GM23248 (cell line): Measurements from ENCODE around the gene ST3GAL2. TPM values are rescaled to one million over a fixed set of nuclear protein-coding genes. Genes with fewer than 3 reads are reported as not detected.
"Not testable (repeated sequence)": the region's sequence is repeated elsewhere in the genome, so short reads cannot be mapped to it uniquely, and the experiment has no call there.

Experiments used
- DNase-seq: peaks from one replicate; pipeline ENCODE4 v3.0.0-alpha.2; 2015
- H2AFZ ChIP-seq: fragments of 200-600 bp; sonication (generic); 2 replicates; pipeline ENCODE4 v1.6.1; 2016; ENCODE audit warnings: antibody characterized with exemption
- H3F3A ChIP-seq: fragments of 200-600 bp; sonication (generic); 2 replicates; pipeline ENCODE4 v1.6.1; 2016; ENCODE audit warnings: mild to moderate bottlenecking, antibody characterized with exemption, mixed run types; ENCODE audit not compliant: insufficient read depth
- H3K27ac ChIP-seq: fragments of 200-600 bp; sonication (generic); 2 replicates; pipeline ENCODE4 v1.5.1; 2016; ENCODE audit warnings: mild to moderate bottlenecking
- H3K27me3 ChIP-seq: fragments of 200-600 bp; sonication (generic); replicated peaks from 2 replicates; pipeline ENCODE4 v1.6.1; 2016; ENCODE audit warnings: mild to moderate bottlenecking; ENCODE audit not compliant: insufficient read depth
- H3K36me3 ChIP-seq: fragments of 200-600 bp; sonication (generic); 2 replicates; pipeline ENCODE4 v1.6.1; 2016; ENCODE audit warnings: low read depth, mild to moderate bottlenecking
- H3K4me1 ChIP-seq: fragments of 200-600 bp; sonication (generic); 2 replicates; pipeline ENCODE4 v1.6.1; 2016; ENCODE audit warnings: mild to moderate bottlenecking; ENCODE audit not compliant: insufficient read depth
- H3K4me2 ChIP-seq: fragments of 200-600 bp; sonication (generic); one replicate; pipeline ENCODE4 v1.6.1; 2016; ENCODE audit warnings: mild to moderate bottlenecking; ENCODE audit not compliant: unreplicated experiment
- H3K4me3 ChIP-seq: fragments of 200-600 bp; sonication (generic); 2 replicates; pipeline ENCODE4 v1.5.1; 2016; ENCODE audit warnings: mild to moderate bottlenecking
- H3K79me2 ChIP-seq: fragments of 200-600 bp; sonication (generic); 2 replicates; pipeline ENCODE4 v1.6.1; 2016; ENCODE audit warnings: mild to moderate bottlenecking; ENCODE audit not compliant: insufficient read depth
- H3K9ac ChIP-seq: fragments of 200-600 bp; sonication (generic); 2 replicates; pipeline ENCODE4 v1.6.1; 2016; ENCODE audit warnings: mild to moderate bottlenecking
- H3K9me2 ChIP-seq: fragments of 200-600 bp; sonication (generic); 2 replicates; pipeline ENCODE4 v1.6.1; 2016; ENCODE audit warnings: mixed run types, mild to moderate bottlenecking, moderate library complexity; ENCODE audit not compliant: insufficient read depth
- H3K9me3 ChIP-seq: fragments of 200-600 bp; sonication (generic); one replicate; pipeline ENCODE4 v1.6.1; 2017; ENCODE audit warnings: low read depth
- H4K20me1 ChIP-seq: fragments of 200-600 bp; sonication (generic); 2 replicates; pipeline ENCODE4 v1.6.0; 2016; ENCODE audit not compliant: insufficient read depth
- EZH2 ChIP-seq: fragments of 200-600 bp; sonication (generic); IDR thresholded peaks from 2 replicates; pipeline ENCODE4 v1.6.1; 2018; ENCODE audit warnings: antibody characterized with exemption, mild to moderate bottlenecking; ENCODE audit not compliant: insufficient read depth, poor library complexity, severe bottlenecking
- EZH2phosphoT487 ChIP-seq: fragments of 200-600 bp; sonication (generic); IDR thresholded peaks from 2 replicates; pipeline ENCODE4 v1.6.1; 2018; ENCODE audit warnings: antibody characterized with exemption, moderate library complexity, mild to moderate bottlenecking, low read depth; ENCODE audit not compliant: insufficient read depth
- WGBS, 2 experiments: methylation state at CpG; one replicate each; pipeline ENCODE4 v1.1.6; 2015 to 2017; ENCODE audit warnings: low lambda C conversion rate in 2 of 2, low coverage in 1 of 2; ENCODE audit errors: missing lambda C conversion rate in 2 of 2; 5-methylcytosine and 5-hydroxymethylcytosine counted together
- in situ Hi-C: fragments of 300-500 bp; cut with MboI; formaldehyde crosslinking; loops from 2 replicates; pipeline ENCODE4 v1.15.0; 2020
- polyA plus RNA-seq: library from polyadenylated mRNA; unstranded; fragments of >200 nt; fragmentation: Nextera tagmentation; extraction: Ambion mirVana; gene quantifications from 2 replicates; pipeline ENCODE4 v1.2.1, GENCODE V29; 2016
- total RNA-seq: library from RNA; depleted of rRNA; stranded (reverse); fragments of >200 nt; shearing (Covaris generic); gene quantifications from 2 replicates; pipeline ENCODE4 v1.2.3, GENCODE V29; 2014

The ST3GAL2 gene
- total and polyA plus RNA-seq, 2 experiments from 2014 or later, result 10.8 to 32.5 TPM

- TF ChIP-seq EZH2 (no peak), EZH2phosphoT487 (no peak)
- Histone ChIP-seq H3K27ac (peak overlapping the region; percentile 54), H3F3A (0 out of 2 replicates have a peak, but pooled peaks cover 8% of the 10 kb centered on the region), H3K4me1 (peaks cover 8% of the 10 kb centered on the region), H4K20me1 (no peaks in the 10 kb centered on the region), H2AFZ (no peak overlapping the region), H3K27me3 (no peaks in the 10 kb centered on the region), H3K9me2 (no peaks in the 10 kb centered on the region), H3K36me3 (peaks cover 3% of the 10 kb centered on the region; the same call in 1 of the 2 replicates), H3K4me2 (peak overlapping the region; percentile 37), H3K4me3 (no peak overlapping the region), H3K79me2 (peaks cover 4% of the 10 kb centered on the region; the same call in 1 of the 2 replicates), H3K9me3 (no peaks in the 10 kb centered on the region), H3K9ac (no peak overlapping the region)
- WGBS, 2 experiments, result 30% methylated on average over 7 of the region's 7 CpGs
- peak; percentile 95 for DNase-seq
- in situ Hi-C loops, result loop anchor here (25.0 kb wide), 1 partner anchor 370 kb away; no protein-coding TSS in a partner anchor
Observed at GRCh38 chr16:70391881-70392481, 46.9 kb downstream of the ST3GAL2 start.

GRCh38 chr16:70391446-70391845 lies 47.5 kb downstream of the ST3GAL2 start:
- in situ Hi-C loops, result loop anchor here (25.0 kb wide), 1 partner anchor 371 kb away; no protein-coding TSS in a partner anchor
- no peak for TF ChIP-seq EZH2phosphoT487
- TF ChIP-seq EZH2, result no peak
- Histone ChIP-seq H3K4me3 (no peak overlapping the region), H3K9me3 (no peaks in the 10 kb centered on the region), H2AFZ (no peak overlapping the region), H3K79me2 (peaks cover 4% of the 10 kb centered on the region; the same call in 1 of the 2 replicates), H4K20me1 (no peaks in the 10 kb centered on the region), H3K9me2 (no peaks in the 10 kb centered on the region), H3F3A (0 out of 2 replicates have a peak, but pooled peaks cover 8% of the 10 kb centered on the region), H3K27ac (peak overlapping the region; percentile 54), H3K4me2 (no peak overlapping the region), H3K9ac (no peak overlapping the region), H3K4me1 (peaks cover 8% of the 10 kb centered on the region), H3K27me3 (no peaks in the 10 kb centered on the region), H3K36me3 (peaks cover 4% of the 10 kb centered on the region; the same call in 1 of the 2 replicates)
- DNase-seq, result no peak
- 93 to 94% methylated on average over 3 of the region's 3 CpGs for whole genome bisulfite sequencing, 2 experiments

DNA sequence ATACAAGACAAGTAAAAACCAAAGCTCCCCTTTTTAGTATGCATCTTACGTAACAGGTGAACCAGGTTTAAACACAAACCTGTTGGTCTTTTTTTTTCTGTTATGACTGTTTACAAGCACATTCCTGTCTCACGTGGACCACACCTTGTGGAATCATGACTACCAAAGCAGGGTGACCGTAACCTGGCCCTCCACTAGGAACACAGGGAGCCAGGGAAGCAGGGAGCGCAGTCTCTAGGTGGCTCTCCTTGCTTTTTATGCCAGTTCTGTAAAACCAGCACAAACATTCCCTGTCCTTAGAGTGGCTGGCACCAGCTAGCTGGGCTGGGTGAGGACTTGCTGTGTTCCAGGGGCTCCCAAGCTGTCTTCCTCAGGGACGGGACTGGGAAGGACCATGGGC lies 48.1 kb downstream of the ST3GAL2 start:
- Histone ChIP-seq H3F3A (0 out of 2 replicates have a peak, but pooled peaks cover 8% of the 10 kb centered on the region), H3K4me2 (no peak overlapping the region), H3K9me3 (no peaks in the 10 kb centered on the region), H4K20me1 (no peaks in the 10 kb centered on the region), H3K4me3 (no peak overlapping the region), H3K9me2 (no peaks in the 10 kb centered on the region), H3K36me3 (peaks cover 4% of the 10 kb centered on the region; the same call in 1 of the 2 replicates), H2AFZ (no peak overlapping the region), H3K4me1 (peaks cover 8% of the 10 kb centered on the region), H3K9ac (no peak overlapping the region), H3K79me2 (peaks cover 3% of the 10 kb centered on the region; the same call in 1 of the 2 replicates), H3K27me3 (no peaks in the 10 kb centered on the region), H3K27ac (no peak overlapping the region)
- no peak for TF ChIP-seq EZH2phosphoT487
- no peak for TF ChIP-seq EZH2
- DNase-seq, result no peak
- in situ Hi-C loops, result loop anchor here (25.0 kb wide), 1 partner anchor 372 kb away; no protein-coding TSS in a partner anchor
- WGBS, 2 experiments, result 94 to 99% methylated on average over 5 of the region's 5 CpGs

- in situ Hi-C loops, result loop anchor here (25.0 kb wide), 1 partner anchor 374 kb away; no protein-coding TSS in a partner anchor
- Histone ChIP-seq H3K27ac (no peak overlapping the region), H3F3A (0 out of 2 replicates have a peak, but pooled peaks cover 8% of the 10 kb centered on the region), H3K79me2 (no peaks in the 10 kb centered on the region), H3K36me3 (peaks cover 4% of the 10 kb centered on the region; the same call in 1 of the 2 replicates), H3K4me2 (no peak overlapping the region), H3K27me3 (no peaks in the 10 kb centered on the region), H3K9me3 (no peaks in the 10 kb centered on the region), H3K9ac (no peak overlapping the region), H4K20me1 (no peaks in the 10 kb centered on the region), H2AFZ (no peak overlapping the region), H3K4me1 (peaks cover 8% of the 10 kb centered on the region), H3K9me2 (no peaks in the 10 kb centered on the region), H3K4me3 (no peak overlapping the region)
- TF ChIP-seq EZH2 (no peak), EZH2phosphoT487 (no peak)
- WGBS, 2 experiments, result 95 to 97% methylated on average over 19 of the region's 19 CpGs
- no peak for DNase-seq
Observed at GRCh38 chr16:70388006-70388680, 50.8 kb downstream of the ST3GAL2 start.

GRCh38 chr16:70386289-70386986 lies 52.5 kb downstream of the ST3GAL2 start:
- H3K4me3 ChIP-seq, H3F3A ChIP-seq, H3K9me3 ChIP-seq, H3K9ac ChIP-seq, H3K4me1 ChIP-seq, H2AFZ ChIP-seq, H4K20me1 ChIP-seq, H3K4me2 ChIP-seq, H3K79me2 ChIP-seq, H3K27me3 ChIP-seq, DNase-seq, H3K27ac ChIP-seq, H3K9me2 ChIP-seq, H3K36me3 ChIP-seq: not testable (repeated sequence)
- in situ Hi-C loops, result loop anchor here (25.0 kb wide), 1 partner anchor 376 kb away; no protein-coding TSS in a partner anchor
- WGBS, 2 experiments, result 97 to 98% methylated on average over 20 of the region's 20 CpGs
